ENCODE measurements around the gene C20orf144.

GRCh38 chr20:33671573-33672288 lies 9.6 kb downstream of the C20orf144 start:
- TF ChIP-seq CTCF (IDR thresholded peaks at IDR 0.05), result no peak
- no peak for TF ChIP-seq POLR2AphosphoS5 (IDR thresholded peaks at IDR 0.05)
- TF ChIP-seq POLR2A (IDR thresholded peaks at IDR 0.05), result no peak
